ENCODE measurements around the gene PSMD12.
"Not testable (repeated sequence)": the region's sequence is repeated elsewhere in the genome, so short reads cannot be mapped to it uniquely, and the experiment has no call there.

Gene PSMD12

GRCh38 chr17:67366193-67367157 is at the start of gene PSMD12:
TSS of gene PSMD12 (minus strand) at chr17:67366577. CDS start at chr17:67366519, 58 bp downstream.
- DNase-seq (ENCODE audit: low spot score) = peak; percentile 95

GRCh38 chr17:67415291-67415690 is 48.9 kb upstream of the PSMD12 start:
- no peak for DNase-seq (ENCODE audit: low spot score)

GRCh38 chr17:67414559-67414958 is 48.2 kb upstream of the PSMD12 start:
- no peak for DNase-seq (ENCODE audit: low spot score)

DNA sequence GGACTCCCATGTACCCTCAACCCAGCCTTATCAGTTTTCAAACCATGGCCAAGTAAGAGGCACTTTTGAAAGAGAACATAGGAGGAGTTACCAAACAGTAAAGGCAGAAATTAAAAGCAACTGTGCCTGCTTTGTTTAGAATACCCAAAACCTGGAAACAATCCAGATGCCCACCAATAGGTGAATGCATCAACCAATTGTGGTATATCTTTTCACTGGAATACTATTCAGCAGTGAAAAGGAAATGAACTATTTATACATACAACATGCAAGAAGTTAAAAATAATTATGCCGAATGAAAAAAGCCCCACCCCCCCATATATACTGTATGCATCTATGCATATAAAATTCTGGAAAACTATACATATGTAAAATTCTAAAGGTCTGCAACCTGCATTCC is 47.8 kb upstream of the PSMD12 start:
- no peak for DNase-seq (ENCODE audit: low spot score)

GRCh38 chr17:67413388-67413787 is 47.0 kb upstream of the PSMD12 start:
- no peak for DNase-seq (ENCODE audit: low spot score)

GRCh38 chr17:67412941-67413340 is 46.6 kb upstream of the PSMD12 start:
- no peak for DNase-seq (ENCODE audit: low spot score)

GRCh38 chr17:67412032-67412431 is 45.7 kb upstream of the PSMD12 start:
- no peak for DNase-seq (ENCODE audit: low spot score)

GRCh38 chr17:67411397-67411796 is 45.0 kb upstream of the PSMD12 start:
- no peak for DNase-seq (ENCODE audit: low spot score)

- DNase-seq (ENCODE audit: low spot score) = not testable (repeated sequence)
Observed at GRCh38 chr17:67408455-67408830, 42.1 kb upstream of the PSMD12 start.

- no peak for DNase-seq (ENCODE audit: low spot score)
Observed at GRCh38 chr17:67403483-67403882, 37.1 kb upstream of the PSMD12 start.

- DNase-seq (ENCODE audit: low spot score) = no peak
Observed at GRCh38 chr17:67403065-67403464, 36.7 kb upstream of the PSMD12 start.

DNA sequence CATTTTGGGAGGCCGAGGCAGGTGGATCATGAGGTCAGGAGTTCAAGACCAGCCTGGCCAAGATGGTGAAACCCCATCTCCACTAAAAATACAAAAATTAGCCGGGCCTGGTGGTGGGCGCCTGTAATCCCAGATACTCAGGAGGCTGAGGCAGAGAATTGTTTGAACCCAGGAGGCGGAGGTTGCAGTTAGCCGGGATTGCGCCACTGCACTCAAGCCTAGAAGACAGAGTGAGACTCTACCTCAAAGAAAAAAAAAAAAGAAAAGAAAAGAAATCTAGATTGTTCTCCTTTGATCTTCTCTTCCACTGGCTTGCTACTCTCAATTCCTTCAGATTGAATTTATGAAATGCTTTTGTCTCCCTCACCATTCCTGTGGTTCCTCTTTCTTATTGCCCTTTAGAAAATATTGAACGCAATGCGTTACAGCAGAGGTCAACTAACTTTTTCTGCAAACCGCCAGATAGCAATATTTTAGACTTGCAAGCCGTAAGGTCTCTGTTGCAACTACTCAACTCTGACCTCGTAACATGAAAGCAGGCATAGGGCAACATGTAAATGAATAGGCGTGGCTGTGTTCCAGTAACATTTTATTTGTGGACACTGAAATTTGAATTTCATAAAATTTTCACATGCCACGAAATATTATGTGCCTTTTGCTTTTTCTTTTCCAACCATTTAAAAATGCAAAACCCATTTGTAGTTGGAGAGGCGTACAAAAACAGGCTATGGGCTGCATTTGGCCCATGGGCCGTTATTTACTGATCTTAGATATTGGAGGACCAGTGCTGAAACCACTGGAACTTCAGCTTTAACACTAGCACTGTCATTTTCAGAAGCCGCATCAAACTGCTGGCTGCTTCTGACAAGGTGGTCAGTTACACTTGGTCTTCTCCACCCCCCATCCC is 35.5 kb upstream of the PSMD12 start:
- peak; percentile 63 for DNase-seq (ENCODE audit: low spot score)

DNA sequence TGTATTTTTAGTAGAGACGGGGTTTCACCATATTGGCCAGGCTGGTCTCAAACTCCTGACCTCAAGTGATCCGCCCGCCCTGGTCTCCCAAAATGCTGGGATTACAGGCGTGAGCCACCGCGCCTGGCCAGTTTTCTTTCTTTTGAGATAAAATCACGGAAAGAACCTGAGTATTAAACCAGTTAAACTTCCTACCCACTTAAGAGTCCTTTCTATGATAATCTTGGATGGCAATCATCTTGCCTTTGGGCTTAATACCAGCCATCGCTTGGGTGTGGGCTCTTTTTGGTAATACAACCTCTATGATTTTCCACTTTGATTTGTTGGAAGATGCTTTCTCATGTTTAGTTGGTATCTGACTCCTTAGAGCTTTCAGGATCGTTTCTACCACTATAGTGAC is 34.7 kb upstream of the PSMD12 start:
- no peak for DNase-seq (ENCODE audit: low spot score)

DNA sequence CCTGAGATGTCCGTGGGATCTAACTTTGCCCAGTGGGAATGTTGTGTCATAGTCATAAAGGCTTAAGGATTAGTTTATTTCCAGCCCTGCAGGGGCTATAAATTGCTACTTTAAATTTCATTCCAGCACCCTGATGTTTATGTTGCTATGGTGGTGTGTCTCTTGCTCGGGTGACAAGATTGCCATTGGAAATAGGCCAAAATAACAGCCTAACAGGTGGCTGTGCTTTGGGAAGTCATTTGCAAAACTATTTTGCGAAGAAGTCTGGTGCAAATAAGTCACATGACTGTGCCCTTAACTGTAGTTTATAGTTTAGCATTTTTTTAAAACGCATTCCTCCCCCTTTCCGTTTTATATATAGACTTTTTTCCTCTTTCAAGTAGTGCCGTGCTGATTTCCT is 33.8 kb upstream of the PSMD12 start:
- no peak for DNase-seq (ENCODE audit: low spot score)

- DNase-seq (ENCODE audit: low spot score) = no peak
Observed at GRCh38 chr17:67399676-67400075, 33.3 kb upstream of the PSMD12 start.

GRCh38 chr17:67393809-67394397 is 27.5 kb upstream of the PSMD12 start:
- DNase-seq (ENCODE audit: low spot score) = no peak

GRCh38 chr17:67392111-67392510 is 25.7 kb upstream of the PSMD12 start:
- no peak for DNase-seq (ENCODE audit: low spot score)

DNA sequence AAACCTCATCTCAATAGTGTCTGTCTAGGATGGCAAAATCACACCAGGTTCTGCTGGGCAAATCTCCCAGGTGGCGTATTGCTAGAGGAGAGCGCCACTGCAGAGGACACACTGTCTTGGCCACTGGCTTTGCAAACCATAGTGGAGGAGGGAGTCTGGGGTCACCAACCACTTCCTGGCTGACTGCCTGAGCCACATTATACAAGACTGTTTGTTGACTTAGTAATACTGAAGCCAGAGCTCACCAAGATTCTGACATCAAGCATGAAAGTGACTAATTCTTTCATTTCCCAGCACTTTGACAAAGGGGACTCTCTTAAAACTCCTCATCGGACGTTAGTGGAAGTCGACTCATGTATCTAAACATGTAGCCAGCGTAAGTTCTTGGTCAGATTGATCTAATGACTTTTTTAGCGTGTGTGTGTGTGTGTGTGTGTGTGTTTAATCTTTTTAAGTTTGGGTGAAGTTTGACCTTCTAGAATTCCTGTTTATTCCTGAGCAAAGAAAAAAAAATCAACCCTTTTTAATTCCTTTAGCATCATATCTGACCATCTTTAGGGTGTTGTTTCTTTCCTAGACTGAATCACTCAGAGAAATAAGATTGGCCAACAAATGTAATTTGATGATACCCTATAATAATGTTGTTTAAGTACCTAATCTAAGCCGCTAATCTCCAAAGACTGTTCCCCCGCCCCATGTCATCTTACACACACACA is 24.4 kb upstream of the PSMD12 start:
- DNase-seq (ENCODE audit: low spot score) = peak; percentile 39

- DNase-seq (ENCODE audit: low spot score) = no peak
Observed at GRCh38 chr17:67390006-67390645, 23.7 kb upstream of the PSMD12 start.

DNA sequence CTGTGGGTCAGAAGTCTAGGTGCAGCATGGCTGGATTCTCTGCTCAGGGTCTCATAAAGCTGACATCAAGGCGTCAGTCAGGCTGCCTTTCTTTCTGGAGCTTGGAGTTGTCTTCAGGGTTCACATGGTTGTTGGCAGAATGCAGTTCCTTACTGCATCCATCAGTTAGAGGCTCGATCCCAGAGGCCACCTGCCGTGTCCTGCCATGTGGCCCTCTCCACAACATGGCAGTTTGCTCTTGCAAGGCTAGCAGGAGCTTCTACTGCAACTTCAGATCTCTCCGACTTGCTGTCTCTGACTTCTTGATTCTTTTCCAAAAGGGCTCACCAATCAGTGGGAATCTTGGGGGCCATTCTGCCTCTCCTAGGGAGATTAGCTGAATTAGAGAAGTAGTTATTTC is 22.6 kb upstream of the PSMD12 start:
- DNase-seq (ENCODE audit: low spot score) = no peak

GRCh38 chr17:67388536-67388935 is 22.2 kb upstream of the PSMD12 start:
- not testable (repeated sequence) for DNase-seq (ENCODE audit: low spot score)
